Measurements from ENCODE around the gene HAPLN2. TPM values are rescaled to one million over a fixed set of nuclear protein-coding genes. Genes with fewer than 3 reads are reported as not detected.

HAPLN2 gene
- total and polyA plus RNA-seq, 2 of the 8 experiments (the other 6 are each of a cell fraction or from before 2014, with no cell fraction given) = 0.19 to 0.51 TPM

DNA sequence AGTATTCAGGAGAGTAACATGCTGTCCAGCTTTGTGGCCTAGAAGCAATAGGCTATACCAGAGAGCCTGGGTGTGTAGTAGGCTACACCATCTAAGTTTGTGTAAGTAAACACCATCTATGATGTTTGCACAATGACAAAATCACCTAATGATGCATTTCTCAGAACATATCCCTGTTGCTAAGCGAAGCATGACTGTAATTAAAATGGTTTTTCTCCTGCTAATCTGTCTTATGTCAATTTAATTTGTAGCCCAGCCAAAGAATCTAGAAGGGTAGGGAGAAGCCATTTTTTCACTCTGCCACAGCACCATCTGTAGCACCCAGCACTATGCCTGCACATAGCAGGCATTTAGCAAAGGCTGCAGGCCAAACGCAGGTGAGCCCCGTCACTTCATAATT lies 41.7 kb upstream of the HAPLN2 start (continued):
- TF ChIP-seq PHF8 (conservative IDR thresholded peaks at IDR 0.05; ENCODE audit: low read depth, low read length) (no peak), RXRA (IDR thresholded peaks at IDR 0.05; ENCODE audit: insufficient read depth, low read depth, low read length) (no peak), SUZ12 (IDR thresholded peaks at IDR 0.05; ENCODE audit: low read length) (no peak), HDAC2 (IDR thresholded peaks at IDR 0.05; ENCODE audit: borderline replicate concordance in 1 of 2, low read depth in 2 of 2, low read length in 2 of 2) (no peak), SIX5 (IDR thresholded peaks at IDR 0.05; ENCODE audit: low read depth, low read length) (no peak), GABPA (IDR thresholded peaks at IDR 0.05; ENCODE audit: borderline replicate concordance, insufficient read depth, low read length) (no peak)

All from H1 (cell line).